Tibial nerve (tissue), 3 donors: ENCODE measurements around the gene EML2.

Experiments used
- CTCF ChIP-seq, 5 experiments: fragments of 200-600 bp in 3 of 5; fragments of 450-650 bp in 2 of 5; sonication (generic) in 3 of 5; IDR thresholded peaks; one replicate each; pipeline ENCODE4 v1.5.1; 2016 to 2019; ENCODE audit warnings: antibody characterized with exemption in 5 of 5, mild to moderate bottlenecking in 3 of 5, moderate library complexity in 2 of 5
- POLR2A ChIP-seq, 2 donors: fragments of 450-650 bp; IDR thresholded peaks; one replicate each; pipeline ENCODE4 v1.6.1; 2017; ENCODE audit warnings: antibody characterized with exemption in 2 of 2, mild to moderate bottlenecking in 2 of 2, moderate library complexity in 2 of 2

GRCh38 chr19:45578861-45579260 is 60.3 kb downstream of the EML2 start:
- TF ChIP-seq POLR2A (IDR thresholded peaks at IDR 0.05), result no peak
- no peak for TF ChIP-seq CTCF (IDR thresholded peaks at IDR 0.05)
